Activated CD8-positive, alpha-beta T cell treated with anti-CD3 and anti-CD28 coated beads, Interleukin-2, amount 10 ng/mL, durations not matched to agents 7 days and 5 days (primary cell): ENCODE results near the gene TMEM217. TPM values are rescaled to one million over a fixed set of nuclear protein-coding genes. Genes with fewer than 3 reads are reported as not detected.
A peak's percentile ranks its signal among the peaks of the same experiment; 100 is the strongest.
"Not testable (repeated sequence)": the region's sequence is repeated elsewhere in the genome, so short reads cannot be mapped to it uniquely, and the experiment has no call there.

Experiments used
- ATAC-seq: fragments of 150-1000 bp; cut with Tn5 transposase; one replicate; pipeline ENCODE4 v1.10.0; 2021; ENCODE audit warnings: moderate library complexity
- CTCF ChIA-PET: fragments of 350-600 bp; sonication (Branson Sonifier 250); formaldehyde crosslinking; loops from one replicate; lab custom pipeline; 2021; ENCODE audit warnings: antibody characterized with exemption; lab: Charles Lee
- POLR2A ChIA-PET: fragments of 350-600 bp; sonication (Branson Sonifier 250); formaldehyde crosslinking; loops from one replicate; lab custom pipeline; 2021; ENCODE audit warnings: antibody characterized with exemption; lab: Charles Lee
- DNase-seq: peaks from one replicate; pipeline ENCODE4 v3.0.0-alpha.2; 2020
- H3K27ac Mint-ChIP-seq: one replicate; pipeline ENCODE4 v1.8.0; 2021; ENCODE audit warnings: mild to moderate bottlenecking, mixed read lengths
- H3K27me3 Mint-ChIP-seq: one replicate; pipeline ENCODE4 v1.8.0; 2021; ENCODE audit warnings: low read depth, mixed read lengths
- H3K36me3 Mint-ChIP-seq: one replicate; pipeline ENCODE4 v1.8.0; 2021; ENCODE audit warnings: low read depth, mixed read lengths
- H3K4me1 Mint-ChIP-seq: one replicate; pipeline ENCODE4 v1.8.0; 2021; ENCODE audit warnings: low read depth, mixed read lengths
- H3K4me3 Mint-ChIP-seq: one replicate; pipeline ENCODE4 v1.8.0; 2021; ENCODE audit warnings: mild to moderate bottlenecking, mixed read lengths
- H3K9me3 Mint-ChIP-seq: one replicate; pipeline ENCODE4 v1.8.0; 2022; ENCODE audit warnings: mixed read lengths; ENCODE audit not compliant: insufficient read depth
- total RNA-seq, 2 experiments: library from RNA; stranded (reverse); gene quantifications; one replicate each; pipeline ENCODE4 v1.2.3, GENCODE V29; 2021

Gene TMEM217
- total RNA-seq, 2 experiments from 2014 or later = 3.1 to 3.2 TPM

GRCh38 chr6:37180610-37181009 lies 77.3 kb downstream of the TMEM217 start:
- H3K27me3 Mint-ChIP-seq, DNase-seq, H3K9me3 Mint-ChIP-seq, H3K27ac Mint-ChIP-seq, ATAC-seq, H3K4me3 Mint-ChIP-seq: not testable (repeated sequence)
- ChIA-PET POLR2A (interaction anchor here (1.1 to 6.9 kb wide), 4 partner anchors 8 to 131 kb away, joined by 3 to 128 read pairs (median 44); partner anchors contain the start of gene PIM1), CTCF (interaction anchor here (0.7 to 18.8 kb wide), 8 partner anchors 9 to 155 kb away, joined by 3 to 584 read pairs (median 26); partner anchors contain the start of gene PIM1)
- Mint-ChIP-seq H3K36me3 (peaks cover 38% of the 10 kb centered on the region), H3K4me1 (peaks cover 74% of the 10 kb centered on the region)

GRCh38 chr6:37180075-37180474 lies 77.9 kb downstream of the TMEM217 start:
- no peak for ATAC-seq
- Mint-ChIP-seq H3K36me3 (peaks cover 44% of the 10 kb centered on the region), H3K4me3 (no peak overlapping the region), H3K27ac (peak overlapping the region; percentile 66), H3K9me3 (no peaks in the 10 kb centered on the region), H3K27me3 (no peaks in the 10 kb centered on the region), H3K4me1 (peaks cover 75% of the 10 kb centered on the region)
- ChIA-PET CTCF (interaction anchor here (1.0 to 18.8 kb wide), 7 partner anchors 8 to 155 kb away, joined by 3 to 584 read pairs (median 45); partner anchors contain the start of gene PIM1), POLR2A (interaction anchor here (1.1 to 6.9 kb wide), 4 partner anchors 7 to 130 kb away, joined by 3 to 128 read pairs (median 44); partner anchors contain the start of gene PIM1)
- DNase-seq = no peak

- DNase-seq (no peak), ATAC-seq (no peak)
- no peak overlapping the region for H3K4me3 Mint-ChIP-seq
- H3K27ac Mint-ChIP-seq = peak overlapping the region; percentile 99
- no peaks in the 10 kb centered on the region for H3K27me3 Mint-ChIP-seq
- H3K4me1 Mint-ChIP-seq = peaks cover 78% of the 10 kb centered on the region
- no peaks in the 10 kb centered on the region for H3K9me3 Mint-ChIP-seq
- ChIA-PET CTCF (interaction anchor here (1.1 to 18.8 kb wide), 9 partner anchors 9 to 152 kb away, joined by 3 to 584 read pairs (median 16); no protein-coding TSS in a partner anchor), POLR2A (interaction anchor here (1.5 to 11.4 kb wide), 7 partner anchors 9 to 153 kb away, joined by 5 to 574 read pairs (median 34); no protein-coding TSS in a partner anchor)
- H3K36me3 Mint-ChIP-seq = peaks cover 64% of the 10 kb centered on the region
These were observed 79.9 kb downstream of the TMEM217 start for GRCh38 chr6:37177935-37178517.

DNA sequence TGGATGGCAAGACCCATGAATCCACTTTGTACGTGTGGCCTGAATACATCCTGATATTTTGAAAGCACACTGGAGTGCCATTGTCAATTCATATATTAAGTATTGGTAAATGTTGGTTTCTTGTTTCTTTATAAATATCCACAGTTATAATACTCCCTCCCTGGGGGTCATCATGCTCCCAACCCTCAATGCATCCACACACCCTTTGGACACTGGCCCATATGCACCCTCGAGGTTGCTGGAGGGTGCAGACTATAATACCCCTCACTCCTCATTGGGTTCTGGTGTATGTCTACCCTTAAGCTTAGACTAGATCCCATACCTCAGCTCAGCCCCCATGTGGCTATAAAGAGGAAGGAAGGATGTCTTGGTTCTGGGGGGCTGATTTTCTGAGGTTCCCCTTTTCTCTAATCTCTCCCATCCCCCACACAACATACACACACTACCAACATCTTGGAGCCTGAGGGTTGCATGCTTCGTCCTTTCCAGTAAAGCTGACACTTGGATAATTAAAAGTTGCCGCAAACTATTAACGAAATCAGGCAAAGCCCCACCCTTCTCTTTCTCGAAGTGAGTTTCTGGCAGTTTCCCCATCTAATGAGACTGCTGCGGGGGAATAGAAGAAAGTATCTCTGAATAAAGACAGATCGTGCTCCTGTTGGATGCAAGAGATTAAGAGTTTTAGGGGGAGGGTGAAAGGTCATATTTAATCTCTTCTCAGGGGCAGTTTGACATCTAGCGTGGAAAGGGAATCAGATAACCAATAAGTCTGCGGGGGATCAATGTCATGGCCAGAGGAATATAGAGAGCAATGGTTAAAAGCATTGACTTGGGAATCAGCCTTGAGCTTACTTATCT lies 80.6 kb downstream of the TMEM217 start:
- H3K9me3 Mint-ChIP-seq = no peaks in the 10 kb centered on the region
- peaks cover 72% of the 10 kb centered on the region for H3K4me1 Mint-ChIP-seq
- peaks cover 68% of the 10 kb centered on the region for H3K36me3 Mint-ChIP-seq
- ATAC-seq = peak; percentile 13
- H3K4me3 Mint-ChIP-seq = peak overlapping the region; percentile 100
- DNase-seq = peak; percentile 43
- ChIA-PET CTCF (interaction anchor here (1.1 to 18.8 kb wide), 7 partner anchors 10 to 152 kb away, joined by 3 to 584 read pairs (median 16); no protein-coding TSS in a partner anchor), POLR2A (interaction anchor here (0.6 to 11.4 kb wide), 10 partner anchors 10 to 153 kb away, joined by 3 to 574 read pairs (median 6); no protein-coding TSS in a partner anchor)
- peak overlapping the region; percentile 99 for H3K27ac Mint-ChIP-seq
- no peaks in the 10 kb centered on the region for H3K27me3 Mint-ChIP-seq

DNA sequence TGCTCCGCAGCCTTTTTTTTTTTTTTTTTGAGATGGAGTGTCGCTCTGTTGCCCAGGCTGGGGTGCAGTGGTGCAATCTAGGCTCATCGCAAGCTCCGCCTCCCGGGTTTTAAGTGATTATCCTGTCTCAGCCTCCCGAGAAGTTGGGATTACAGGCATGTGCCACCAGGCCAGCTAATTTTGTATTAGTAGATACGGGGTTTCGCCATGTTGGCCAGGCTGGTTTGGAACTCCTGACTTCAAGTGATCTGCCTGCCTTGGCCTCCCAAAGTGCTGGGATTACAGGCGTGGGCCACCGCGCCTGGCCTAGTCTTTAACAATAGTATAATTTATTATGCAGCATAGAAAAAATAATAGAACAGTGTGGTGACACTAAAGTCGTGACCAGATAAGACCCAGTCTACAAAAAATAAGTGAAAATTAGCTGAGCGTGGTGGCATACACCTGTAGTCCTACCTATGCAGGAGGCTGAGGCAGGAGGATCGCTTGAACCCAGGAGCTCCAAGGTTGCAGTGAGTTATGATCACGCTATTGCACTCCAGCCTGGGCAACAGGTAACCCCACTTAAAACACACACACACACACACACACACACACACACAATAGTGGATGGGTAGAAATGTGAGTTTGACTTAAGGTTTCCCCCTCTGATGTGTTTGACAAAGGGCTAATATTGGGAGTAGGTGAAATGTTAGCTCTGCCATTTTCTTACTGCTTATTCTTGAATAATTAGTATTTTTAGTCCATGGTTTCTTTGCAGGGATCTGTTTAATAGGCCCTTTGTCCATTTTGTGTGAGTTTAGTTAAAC lies 81.5 kb downstream of the TMEM217 start:
- DNase-seq (no peak), ATAC-seq (no peak)
- peak overlapping the region; percentile 100 for H3K4me3 Mint-ChIP-seq
- peaks cover 74% of the 10 kb centered on the region for H3K36me3 Mint-ChIP-seq
- peaks cover 65% of the 10 kb centered on the region for H3K4me1 Mint-ChIP-seq
- H3K27me3 Mint-ChIP-seq = no peaks in the 10 kb centered on the region
- peak overlapping the region; percentile 99 for H3K27ac Mint-ChIP-seq
- ChIA-PET CTCF (interaction anchor here (0.9 to 18.8 kb wide), 8 partner anchors 10 to 151 kb away, joined by 3 to 584 read pairs (median 10); no protein-coding TSS in a partner anchor), POLR2A (interaction anchor here (0.7 to 11.4 kb wide), 14 partner anchors 6 to 347 kb away, joined by 3 to 574 read pairs (median 6); no protein-coding TSS in a partner anchor)
- no peaks in the 10 kb centered on the region for H3K9me3 Mint-ChIP-seq

- H3K27ac Mint-ChIP-seq = peak overlapping the region; percentile 99
- H3K27me3 Mint-ChIP-seq = no peaks in the 10 kb centered on the region
- ATAC-seq = no peak
- ChIA-PET POLR2A (interaction anchor here (0.7 to 11.4 kb wide), 14 partner anchors 7 to 346 kb away, joined by 3 to 574 read pairs (median 5); no protein-coding TSS in a partner anchor), CTCF (interaction anchor here (0.9 to 18.8 kb wide), 7 partner anchors 11 to 150 kb away, joined by 3 to 584 read pairs (median 16); no protein-coding TSS in a partner anchor)
- peak; percentile 43 for DNase-seq
- H3K9me3 Mint-ChIP-seq = no peaks in the 10 kb centered on the region
- H3K36me3 Mint-ChIP-seq = peaks cover 79% of the 10 kb centered on the region
- peaks cover 57% of the 10 kb centered on the region for H3K4me1 Mint-ChIP-seq
- H3K4me3 Mint-ChIP-seq = peak overlapping the region; percentile 100
These were observed 82.3 kb downstream of the TMEM217 start for GRCh38 chr6:37175332-37176267.

- H3K27me3 Mint-ChIP-seq = no peaks in the 10 kb centered on the region
- peak overlapping the region; percentile 100 for H3K4me3 Mint-ChIP-seq
- peaks cover 78% of the 10 kb centered on the region for H3K36me3 Mint-ChIP-seq
- H3K9me3 Mint-ChIP-seq = no peaks in the 10 kb centered on the region
- ChIA-PET POLR2A (interaction anchor here (0.9 to 11.4 kb wide), 9 partner anchors 8 to 150 kb away, joined by 4 to 574 read pairs (median 74); no protein-coding TSS in a partner anchor), CTCF (interaction anchor here (1.4 to 18.8 kb wide), 5 partner anchors 14 to 149 kb away, joined by 3 to 584 read pairs (median 148); no protein-coding TSS in a partner anchor)
- H3K4me1 Mint-ChIP-seq = peaks cover 49% of the 10 kb centered on the region
- H3K27ac Mint-ChIP-seq = peak overlapping the region; percentile 99
- no peak for DNase-seq
- no peak for ATAC-seq
These were observed 83.2 kb downstream of the TMEM217 start for GRCh38 chr6:37174515-37175331.

- DNase-seq (no peak), ATAC-seq (no peak)
- ChIA-PET CTCF (interaction anchor here (2.1 to 18.8 kb wide), 8 partner anchors 14 to 289 kb away, joined by 7 to 584 read pairs (median 88); partner anchors contain the start of gene C6orf89), POLR2A (interaction anchor here (1.3 to 11.4 kb wide), 7 partner anchors 8 to 149 kb away, joined by 7 to 574 read pairs (median 128); no protein-coding TSS in a partner anchor)
- Mint-ChIP-seq H3K27me3 (no peaks in the 10 kb centered on the region), H3K4me3 (peak overlapping the region; percentile 100), H3K36me3 (peaks cover 78% of the 10 kb centered on the region), H3K9me3 (no peaks in the 10 kb centered on the region), H3K4me1 (peaks cover 50% of the 10 kb centered on the region), H3K27ac (peak overlapping the region; percentile 99)
These were observed 83.8 kb downstream of the TMEM217 start for GRCh38 chr6:37174196-37174514.
